Endothelial cell of umbilical vein (primary cell): Measurements from ENCODE around the gene WDR89. TPM values are rescaled to one million over a fixed set of nuclear protein-coding genes. Genes with fewer than 3 reads are reported as not detected.

Experiments used
- BruUV-seq: library from RNA; stranded (reverse); fragments of 400-500 nt; replicated peaks from 2 replicates; lab custom pipeline; 2021; lab: Mats Ljungman, UMichigan
- CTCF ChIA-PET: fragments of 300-600, 350-600 bp; sonication (Branson Sonifier 250); formaldehyde crosslinking; loops from one replicate; lab custom pipeline; 2021; ENCODE audit warnings: antibody characterized with exemption, inconsistent platforms; lab: Charles Lee
- POLR2A ChIA-PET: fragments of 300-600, 350-600 bp; sonication (Branson Sonifier 250); formaldehyde crosslinking; loops from one replicate; lab custom pipeline; 2021; ENCODE audit warnings: antibody characterized with exemption, inconsistent platforms; lab: Charles Lee
- DNase-seq: peaks from one replicate; pipeline ENCODE4 v3.0.0-alpha.2; 2011; ENCODE audit warnings: low read depth, low spot score
- FAIRE-seq: peaks from 2 replicates; lab custom pipeline; 2011; peaks lifted over from hg19 to GRCh38; lab: Jason Lieb, UNC
- H2AFZ ChIP-seq: 2 replicates; pipeline ENCODE4 v1.6.0; 2012; ENCODE audit warnings: low read depth, low read length, control low read depth, inconsistent platforms
- H3K27ac ChIP-seq: 2 replicates; pipeline ENCODE4 v1.5.1; 2011; ENCODE audit warnings: low read depth, mild to moderate bottlenecking, control low read depth, low read length, moderate library complexity; ENCODE audit not compliant: insufficient read depth
- H3K27me3 ChIP-seq, 2 experiments: 2 replicates each; pipeline versions ENCODE4 v1.6.0 to v1.6.1; 2011; ENCODE audit warnings: low read length in 2 of 2, mixed read lengths in 1 of 2; ENCODE audit not compliant: control insufficient read depth in 2 of 2, insufficient read depth in 2 of 2
- H3K36me3 ChIP-seq, 2 experiments: 2 replicates in 1 of 2; 3 replicates in 1 of 2; pipeline ENCODE4 v1.5.1; 2011; ENCODE audit warnings: low read length in 2 of 2, mild to moderate bottlenecking in 1 of 2, moderate library complexity in 1 of 2; ENCODE audit not compliant: control insufficient read depth in 2 of 2, insufficient read depth in 2 of 2; ENCODE audit errors: extremely low read depth in 1 of 2
- H3K4me1 ChIP-seq: 3 replicates; pipeline ENCODE4 v1.5.1; 2011; ENCODE audit warnings: mild to moderate bottlenecking, low read length; ENCODE audit not compliant: control insufficient read depth, insufficient read depth; ENCODE audit errors: extremely low read depth
- H3K4me2 ChIP-seq: 2 replicates; pipeline ENCODE4 v1.6.1; 2011; ENCODE audit warnings: low read length, control low read depth, mixed read lengths; ENCODE audit not compliant: insufficient read depth
- H3K4me3 ChIP-seq, 3 experiments: fragments of 200-600 bp in 1 of 3; sonication (generic), shearing (Covaris generic) in 1 of 3; replicated peaks in 1 of 3; 2 replicates each; pipeline ENCODE4 v1.5.1; 2011 to 2016; ENCODE audit warnings: control low read depth in 3 of 3, low read length in 3 of 3, mild to moderate bottlenecking in 2 of 3, inconsistent platforms in 1 of 3, low read depth in 1 of 3, moderate library complexity in 1 of 3; ENCODE audit not compliant: insufficient read depth in 1 of 3
- H3K79me2 ChIP-seq: 2 replicates; pipeline ENCODE4 v1.6.0; 2012; ENCODE audit warnings: low read length, inconsistent platforms; ENCODE audit not compliant: control insufficient read depth, insufficient read depth
- H3K9ac ChIP-seq: replicated peaks from 2 replicates; pipeline ENCODE3; 2011; ENCODE audit warnings: low read length, control low read depth; ENCODE audit not compliant: insufficient read depth; ENCODE audit errors: extremely low read depth
- H3K9me1 ChIP-seq: replicated peaks from 3 replicates; pipeline ENCODE4 v1.6.0; 2011; ENCODE audit warnings: mild to moderate bottlenecking, low read length; ENCODE audit not compliant: control insufficient read depth, insufficient read depth; ENCODE audit errors: extremely low read depth
- H3K9me3 ChIP-seq: replicated peaks from 2 replicates; pipeline ENCODE4 v1.5.1; 2012; ENCODE audit warnings: low read length, inconsistent platforms; ENCODE audit not compliant: control insufficient read depth, insufficient read depth
- H4K20me1 ChIP-seq: replicated peaks from 2 replicates; pipeline ENCODE3; 2011; ENCODE audit warnings: mild to moderate bottlenecking, low read length; ENCODE audit not compliant: control insufficient read depth, insufficient read depth; ENCODE audit errors: extremely low read depth
- FOS ChIP-seq: IDR thresholded peaks from 2 replicates; pipeline ENCODE4 v1.6.1; 2011; ENCODE audit warnings: mild to moderate bottlenecking, low read length, moderate library complexity, borderline replicate concordance; ENCODE audit not compliant: insufficient read depth
- GATA2 ChIP-seq: IDR thresholded peaks from 2 replicates; pipeline ENCODE4 v1.7.0; 2011; ENCODE audit warnings: low read depth, mild to moderate bottlenecking, moderate library complexity, mixed read lengths, low read length; ENCODE audit not compliant: insufficient read length, insufficient read depth
- JUN ChIP-seq: IDR thresholded peaks from 2 replicates; pipeline ENCODE4 v1.6.1; 2011; ENCODE audit warnings: borderline replicate concordance, low read depth; ENCODE audit not compliant: insufficient read length, insufficient read depth
- MYC ChIP-seq: IDR thresholded peaks from one replicate; pipeline ENCODE4 v1.6.1; 2011; ENCODE audit warnings: mild to moderate bottlenecking, low read depth, low read length
- POLR2A ChIP-seq: IDR thresholded peaks from 2 replicates; pipeline ENCODE4 v1.6.1; 2012; ENCODE audit warnings: low read depth, mild to moderate bottlenecking, control low read depth, low read length
- dilution Hi-C: fragments of 300-500 bp; cut with MboI; formaldehyde crosslinking; loops from one replicate; pipeline ENCODE4 v1.15.0; 2019; ENCODE audit warnings: low sequenced_read_pairs; ENCODE audit not compliant: extremely low pct_ligation_motif_present
- intact Hi-C: fragments of 100-400 bp; cut with micrococcal nuclease; formaldehyde crosslinking; loops from one replicate; pipeline ENCODE4 v1.10.0; 2022
- polyA plus RNA-seq, 4 experiments: library from polyadenylated mRNA; depleted of rRNA in 3 of 4; stranded (reverse) in 3 of 4; unstranded in 1 of 4; fragments of >200 nt; gene quantifications; 2 replicates each; pipeline versions ENCODE4 v1.2.1 to v1.2.3, GENCODE V29; 2011 to 2012; ENCODE audit warnings: missing spikeins in 1 of 4
- total RNA-seq: library from RNA; stranded (reverse); gene quantifications from 2 replicates; pipeline ENCODE4 v1.2.3, GENCODE V29; 2021

The WDR89 gene
- total and polyA plus RNA-seq, 2 donors (not counting 3 experiments of a cell fraction or from before 2014, with no cell fraction given) = 3.5 to 10.7 TPM

- H3K9me1 ChIP-seq = no peaks in the 10 kb centered on the region
- ChIA-PET POLR2A (no interaction called here), CTCF (interaction anchor here (0.6 kb wide), 1 partner anchor 33 kb away, joined by 4 read pairs; no protein-coding TSS in a partner anchor)
- H3K79me2 ChIP-seq = no peaks in the 10 kb centered on the region
- FAIRE-seq (no peak), DNase-seq (no peak)
- peaks cover 10% of the 10 kb centered on the region for H3K4me1 ChIP-seq
- H3K4me2 ChIP-seq = no peak overlapping the region
- no peak overlapping the region for H2AFZ ChIP-seq
- H3K9ac ChIP-seq = no peak overlapping the region
- no peaks in the 10 kb centered on the region for H3K36me3 ChIP-seq
- dilution Hi-C loops = no loop called here
- H3K27me3 ChIP-seq = no peaks in the 10 kb centered on the region
- TF ChIP-seq GATA2 = no peak
- no peak for TF ChIP-seq POLR2A
- intact Hi-C loops = no loop called here
- H3K4me3 ChIP-seq = no peak overlapping the region
- H4K20me1 ChIP-seq = no peaks in the 10 kb centered on the region
- no TSS peak for BruUV-seq
- no peaks in the 10 kb centered on the region for H3K9me3 ChIP-seq
- H3K27ac ChIP-seq = no peak overlapping the region
Observed at GRCh38 chr14:63673886-63674497, 32.3 kb upstream of the WDR89 start.

- intact Hi-C loops (no loop called here), dilution Hi-C loops (no loop called here)
- DNase-seq (no peak), FAIRE-seq (no peak)
- H3K9me3 ChIP-seq = no peaks in the 10 kb centered on the region
- H3K79me2 ChIP-seq = no peaks in the 10 kb centered on the region
- TF ChIP-seq MYC (no peak), FOS (no peak), JUN (no peak), POLR2A (no peak)
- H3K4me2 ChIP-seq = no peak overlapping the region
- POLR2A ChIA-PET = no interaction called here
- no peaks in the 10 kb centered on the region for H3K27me3 ChIP-seq
- H3K4me3 ChIP-seq = no peak overlapping the region
- CTCF ChIA-PET = no interaction called here
- H2AFZ ChIP-seq = no peak overlapping the region
- no peak overlapping the region for H3K9ac ChIP-seq
- H3K9me1 ChIP-seq = no peaks in the 10 kb centered on the region
- H3K36me3 ChIP-seq = no peaks in the 10 kb centered on the region
- no peaks in the 10 kb centered on the region for H4K20me1 ChIP-seq
- no TSS peak for BruUV-seq
- H3K4me1 ChIP-seq = peaks cover 10% of the 10 kb centered on the region
- no peak overlapping the region for H3K27ac ChIP-seq
Observed at GRCh38 chr14:63673255-63673654, 31.6 kb upstream of the WDR89 start.
